T-helper 9 cell (primary cell): ENCODE results near the gene CWF19L2.

ENCODE experiments used
- DNase-seq: peaks from one replicate; pipeline ENCODE4 v3.0.0-alpha.2; 2020

Gene CWF19L2

GRCh38 chr11:107293677-107294344 lies 163.8 kb downstream of the CWF19L2 start:
- no peak for DNase-seq

- no peak for DNase-seq
These were observed 175.4 kb downstream of the CWF19L2 start for GRCh38 chr11:107282195-107282594.
